Measurements from ENCODE around the gene IFIT1B. TPM values are rescaled to one million over a fixed set of nuclear protein-coding genes. Genes with fewer than 3 reads are reported as not detected.
"Not testable (repeated sequence)": the region's sequence is repeated elsewhere in the genome, so short reads cannot be mapped to it uniquely, and the experiment has no call there.

IFIT1B gene
- total and polyA plus RNA-seq, 10 donors: 0.04 to 36.9 (median 2.4) TPM; not detected in 4

GRCh38 chr10:89403043-89403442, 25.2 kb downstream of the IFIT1B start:
- peaks cover 0 to 38% (median 0%) of the 10 kb centered on the region in 6 donors for H3K36me3 ChIP-seq
- H3K27ac ChIP-seq: no peak overlapping the region
- intact Hi-C loops (cut with DNase I; ENCODE audit: low total_unique reads): no loop called here
- no peaks in the 10 kb centered on the region for H3K27me3 ChIP-seq (replicated peaks in 1 of 7)
- H3K4me1 ChIP-seq: peaks cover 0 to 13% (median 4%) of the 10 kb centered on the region in 6 donors
- 79 to 85% (median 82%) methylated on average over 2 of the region's 2 CpGs for WGBS, 5 donors
- H3K4me3 ChIP-seq: no peak overlapping the region
- TF ChIP-seq CTCF (IDR thresholded peaks at IDR 0.05 in 8 of 11, conservative IDR thresholded peaks at IDR 0.05 in 3 of 11) (no peak), POLR2AphosphoS5 (IDR thresholded peaks at IDR 0.05) (no peak), POLR2A (IDR thresholded peaks at IDR 0.05) (no peak)
- DNase-seq: no peak
- H3K9me3 ChIP-seq: peaks cover 0 to 4% (median 0%) of the 10 kb centered on the region in 8 donors

GRCh38 chr10:89404104-89405047, 26.5 kb downstream of the IFIT1B start:
- DNase-seq: no peak
- intact Hi-C loops (cut with DNase I; ENCODE audit: low total_unique reads): no loop called here

GRCh38 chr10:89406178-89406577, 28.3 kb downstream of the IFIT1B start:
- H3K4me3 ChIP-seq; H3K27ac ChIP-seq; DNase-seq; intact Hi-C loops (cut with DNase I; ENCODE audit: low total_unique reads); H3K27me3 ChIP-seq (replicated peaks in 1 of 7); H3K4me1 ChIP-seq; H3K9me3 ChIP-seq: not testable (repeated sequence)
- WGBS, 5 donors: 91 to 97% (median 94%) methylated on average over 9 of the region's 9 CpGs
- peaks cover 0 to 38% (median 0%) of the 10 kb centered on the region in 6 donors for H3K36me3 ChIP-seq

More at GRCh38 chr10:89404104-89405047, 26.5 kb downstream of the IFIT1B start:
- peaks cover 0 to 4% (median 0%) of the 10 kb centered on the region in 6 donors for H3K4me1 ChIP-seq
- no peaks in the 10 kb centered on the region for H3K27me3 ChIP-seq (replicated peaks in 1 of 7)
- H3K36me3 ChIP-seq: peaks cover 0 to 38% (median 0%) of the 10 kb centered on the region in 6 donors
- H3K9me3 ChIP-seq: peaks cover 0 to 4% (median 0%) of the 10 kb centered on the region in 8 donors
- no peak overlapping the region for H3K27ac ChIP-seq
- H3K4me3 ChIP-seq: no peak overlapping the region
- TF ChIP-seq POLR2AphosphoS5 (IDR thresholded peaks at IDR 0.05): no peak
- TF ChIP-seq POLR2A (IDR thresholded peaks at IDR 0.05): no peak
- no peak for TF ChIP-seq CTCF (IDR thresholded peaks at IDR 0.05 in 8 of 11, conservative IDR thresholded peaks at IDR 0.05 in 3 of 11)
- 90 to 98% (median 95%) methylated on average over 11 of the region's 11 CpGs for WGBS, 5 donors

- 95 to 99% (median 95%) methylated on average over 3 of the region's 3 CpGs for WGBS, 5 donors
- H3K27ac ChIP-seq; H3K4me1 ChIP-seq; H3K4me3 ChIP-seq; DNase-seq; H3K27me3 ChIP-seq (replicated peaks in 1 of 7); H3K9me3 ChIP-seq; intact Hi-C loops (cut with DNase I; ENCODE audit: low total_unique reads): not testable (repeated sequence)
- H3K36me3 ChIP-seq: peaks cover 0 to 30% (median 0%) of the 10 kb centered on the region in 6 donors
Measured at GRCh38 chr10:89407792-89408191, 29.9 kb downstream of the IFIT1B start.

- peaks cover 8 to 17% (median 10%) of the 10 kb centered on the region in 6 donors for H3K4me1 ChIP-seq
- H3K27me3 ChIP-seq (replicated peaks in 1 of 7); H3K27ac ChIP-seq; H3K9me3 ChIP-seq; H3K4me3 ChIP-seq; intact Hi-C loops (cut with DNase I; ENCODE audit: low total_unique reads); DNase-seq: not testable (repeated sequence)
- 90 to 97% (median 95%) methylated on average over 5 of the region's 5 CpGs for WGBS, 5 donors
- peaks cover 0 to 15% (median 0%) of the 10 kb centered on the region in 6 donors for H3K36me3 ChIP-seq
Measured at GRCh38 chr10:89409282-89409681, 31.4 kb downstream of the IFIT1B start.

- H3K9me3 ChIP-seq; H3K27ac ChIP-seq; H3K27me3 ChIP-seq (replicated peaks in 1 of 7); DNase-seq; intact Hi-C loops (cut with DNase I; ENCODE audit: low total_unique reads); H3K4me3 ChIP-seq; H3K36me3 ChIP-seq: not testable (repeated sequence)
- 68 to 81% (median 71%) methylated on average over 5 of the region's 5 CpGs for WGBS, 5 donors
- peaks cover 9 to 21% (median 14%) of the 10 kb centered on the region in 6 donors for H3K4me1 ChIP-seq
Measured at GRCh38 chr10:89410551-89410950, 32.7 kb downstream of the IFIT1B start.

GRCh38 chr10:89411135-89411534, 33.3 kb downstream of the IFIT1B start:
- intact Hi-C loops (cut with DNase I; ENCODE audit: low total_unique reads); H3K27me3 ChIP-seq (replicated peaks in 1 of 7); H3K36me3 ChIP-seq; H3K27ac ChIP-seq; H3K9me3 ChIP-seq; DNase-seq; H3K4me3 ChIP-seq: not testable (repeated sequence)
- WGBS, 5 donors: 69 to 81% (median 73%) methylated on average over 2 of the region's 2 CpGs
- peaks cover 14 to 27% (median 20%) of the 10 kb centered on the region in 6 donors for H3K4me1 ChIP-seq

GRCh38 chr10:89412276-89412675, 34.4 kb downstream of the IFIT1B start:
- intact Hi-C loops (cut with DNase I; ENCODE audit: low total_unique reads); H3K27ac ChIP-seq; H3K4me3 ChIP-seq; DNase-seq; H3K27me3 ChIP-seq (replicated peaks in 1 of 7); H3K9me3 ChIP-seq; H3K36me3 ChIP-seq: not testable (repeated sequence)
- H3K4me1 ChIP-seq: peaks cover 25 to 39% (median 31%) of the 10 kb centered on the region in 6 donors
- WGBS, 5 donors: 82 to 91% (median 88%) methylated on average over 10 of the region's 10 CpGs

Data from spleen (tissue), 11 donors.